ENCODE data around the gene RSPH1.

GRCh38 chr21:42447732-42448131, 48.3 kb downstream of the RSPH1 start:
- TF ChIP-seq POLR2A (IDR thresholded peaks at IDR 0.05; ENCODE audit: low read length) (no peak), GATA1 (IDR thresholded peaks at IDR 0.05; ENCODE audit: low read depth, low read length) (no peak)

Measured in erythroblast (primary cell).